Measurements from ENCODE around the gene SOS1.

The SOS1 gene

GRCh38 chr2:39109537-39109936 lies 11.3 kb downstream of the SOS1 start:
- no peak for TF ChIP-seq CTCF (IDR thresholded peaks at IDR 0.05; ENCODE audit: low read depth, low read length)
- H3K4me3 ChIP-seq (ENCODE audit: low read depth, low read length) = no peak overlapping the region

GRCh38 chr2:39108377-39108776 lies 12.5 kb downstream of the SOS1 start:
- no peak overlapping the region for H3K4me3 ChIP-seq (ENCODE audit: low read depth, low read length)
- no peak for TF ChIP-seq CTCF (IDR thresholded peaks at IDR 0.05; ENCODE audit: low read depth, low read length)

GRCh38 chr2:39107724-39108273 lies 13.1 kb downstream of the SOS1 start:
- TF ChIP-seq CTCF (IDR thresholded peaks at IDR 0.05; ENCODE audit: low read depth, low read length) = no peak

GRCh38 chr2:39107156-39107555 lies 13.7 kb downstream of the SOS1 start:
- no peak for TF ChIP-seq CTCF (IDR thresholded peaks at IDR 0.05; ENCODE audit: low read depth, low read length)
- no peak overlapping the region for H3K4me3 ChIP-seq (ENCODE audit: low read depth, low read length)

More at GRCh38 chr2:39107724-39108273, 13.1 kb downstream of the SOS1 start:
- no peak overlapping the region for H3K4me3 ChIP-seq (ENCODE audit: low read depth, low read length)

- TF ChIP-seq CTCF (IDR thresholded peaks at IDR 0.05; ENCODE audit: low read depth, low read length) = no peak
These were observed 20.8 kb downstream of the SOS1 start for GRCh38 chr2:39099870-39100728.

GRCh38 chr2:39099310-39099869 lies 21.5 kb downstream of the SOS1 start:
- no peak for TF ChIP-seq CTCF (IDR thresholded peaks at IDR 0.05; ENCODE audit: low read depth, low read length)
- H3K4me3 ChIP-seq (ENCODE audit: low read depth, low read length) = no peak overlapping the region

More at GRCh38 chr2:39099870-39100728, 20.8 kb downstream of the SOS1 start:
- H3K4me3 ChIP-seq (ENCODE audit: low read depth, low read length) = no peak overlapping the region

- H3K4me3 ChIP-seq (ENCODE audit: low read depth, low read length) = no peak overlapping the region
- TF ChIP-seq CTCF (IDR thresholded peaks at IDR 0.05; ENCODE audit: low read depth, low read length) = no peak
These were observed 25.2 kb downstream of the SOS1 start for GRCh38 chr2:39095624-39096023.
